ENCODE measurements around the gene FOXN1. TPM values are rescaled to one million over a fixed set of nuclear protein-coding genes. Genes with fewer than 3 reads are reported as not detected.

The FOXN1 gene
- total RNA-seq, 1 experiment from 2014 or later: not detected

GRCh38 chr17:28494445-28495188 is 11.5 kb upstream of the FOXN1 start:
- Mint-ChIP-seq H3K4me3 (no peak overlapping the region), H3K9me3 (peaks cover 3% of the 10 kb centered on the region), H3K4me1 (peaks cover 12% of the 10 kb centered on the region), H3K27ac (no peak overlapping the region), H3K36me3 (no peaks in the 10 kb centered on the region), H3K27me3 (ENCODE audit: low read depth) (peaks cover 5% of the 10 kb centered on the region)
- peak; percentile 74 for ATAC-seq
- peak; percentile 89 for DNase-seq (ENCODE audit: low spot score)
- ChIA-PET POLR2A (no interaction called here), CTCF (interaction anchor here (0.6 to 7.4 kb wide), 17 partner anchors 9 to 114 kb away, joined by 3 to 42 read pairs (median 5); partner anchors contain the start of genes PIGS and UNC119)
- TF ChIP-seq CTCF (IDR thresholded peaks at IDR 0.05): peak; percentile 88
- no peak for TF ChIP-seq CREB1 (CRISPR knock-in tag; IDR thresholded peaks at IDR 0.05)

- CTCF ChIA-PET: interaction anchor here (0.8 to 7.4 kb wide), 16 partner anchors 8 to 129 kb away, joined by 3 to 42 read pairs (median 5); partner anchors contain the start of genes PIGS and UNC119
- Mint-ChIP-seq H3K36me3 (no peaks in the 10 kb centered on the region), H3K27me3 (ENCODE audit: low read depth) (peaks cover 5% of the 10 kb centered on the region), H3K9me3 (peaks cover 3% of the 10 kb centered on the region), H3K4me1 (peaks cover 16% of the 10 kb centered on the region), H3K4me3 (no peak overlapping the region), H3K27ac (no peak overlapping the region)
- ATAC-seq (no peak), DNase-seq (ENCODE audit: low spot score) (no peak)
- TF ChIP-seq IRF2 (CRISPR knock-in tag; IDR thresholded peaks at IDR 0.05; ENCODE audit: borderline replicate concordance, low read depth) (no peak), PREB (CRISPR knock-in tag; IDR thresholded peaks at IDR 0.05; ENCODE audit: borderline replicate concordance) (no peak), CTCF (IDR thresholded peaks at IDR 0.05) (no peak), MYBL2 (CRISPR knock-in tag; IDR thresholded peaks at IDR 0.05) (no peak), ZNF396 (CRISPR knock-in tag; IDR thresholded peaks at IDR 0.05; ENCODE audit: borderline replicate concordance) (no peak), ZNF232 (CRISPR knock-in tag; IDR thresholded peaks at IDR 0.05) (no peak), MXD4 (CRISPR knock-in tag; IDR thresholded peaks at IDR 0.05; ENCODE audit: borderline replicate concordance) (no peak), ATF2 (CRISPR knock-in tag; IDR thresholded peaks at IDR 0.05; ENCODE audit: borderline replicate concordance, low read depth) (no peak), FOXP1 (CRISPR knock-in tag; IDR thresholded peaks at IDR 0.05; ENCODE audit: borderline replicate concordance) (no peak), FOXK1 (CRISPR knock-in tag; IDR thresholded peaks at IDR 0.05) (no peak), ESRRA (CRISPR knock-in tag; IDR thresholded peaks at IDR 0.05; ENCODE audit: borderline replicate concordance) (no peak), GRHL2 (CRISPR knock-in tag; IDR thresholded peaks at IDR 0.05; ENCODE audit: insufficient replicate concordance, severe bottlenecking) (no peak), NFYB (CRISPR knock-in tag; conservative IDR thresholded peaks at IDR 0.05; ENCODE audit: low read depth) (no peak), ETV6 (CRISPR knock-in tag; IDR thresholded peaks at IDR 0.05) (no peak), AFF4 (CRISPR knock-in tag; IDR thresholded peaks at IDR 0.05; ENCODE audit: borderline replicate concordance) (no peak), ZNF317 (CRISPR knock-in tag; IDR thresholded peaks at IDR 0.05; ENCODE audit: borderline replicate concordance, low read depth) (no peak), IRF1 (CRISPR knock-in tag; IDR thresholded peaks at IDR 0.05) (no peak)
- POLR2A ChIA-PET: no interaction called here
These were observed 10.5 kb upstream of the FOXN1 start for GRCh38 chr17:28495635-28496034.

All from WTC11 (cell line).